GM10266 (cell line): Measurements from ENCODE around the gene CNNM2.
"Not testable (repeated sequence)": the region's sequence is repeated elsewhere in the genome, so short reads cannot be mapped to it uniquely, and the experiment has no call there.

Source experiments
- DNase-seq: peaks from one replicate; pipeline ENCODE4 v3.0.0; 2012; ENCODE audit errors: extremely low spot score
- TF ChIP-seq, protein P1 (sequence below): IDR thresholded peaks from 2 replicates; pipeline ENCODE4 v1.5.1; 2012; ENCODE audit warnings: mild to moderate bottlenecking, low read depth; ENCODE audit not compliant: control insufficient read depth, insufficient read depth; ENCODE audit errors: missing control alignments

The CNNM2 gene

GRCh38 chr10:103124420-103125096 is 206.5 kb downstream of the CNNM2 start:
- no peak for DNase-seq
- TF ChIP-seq, protein P1, sequence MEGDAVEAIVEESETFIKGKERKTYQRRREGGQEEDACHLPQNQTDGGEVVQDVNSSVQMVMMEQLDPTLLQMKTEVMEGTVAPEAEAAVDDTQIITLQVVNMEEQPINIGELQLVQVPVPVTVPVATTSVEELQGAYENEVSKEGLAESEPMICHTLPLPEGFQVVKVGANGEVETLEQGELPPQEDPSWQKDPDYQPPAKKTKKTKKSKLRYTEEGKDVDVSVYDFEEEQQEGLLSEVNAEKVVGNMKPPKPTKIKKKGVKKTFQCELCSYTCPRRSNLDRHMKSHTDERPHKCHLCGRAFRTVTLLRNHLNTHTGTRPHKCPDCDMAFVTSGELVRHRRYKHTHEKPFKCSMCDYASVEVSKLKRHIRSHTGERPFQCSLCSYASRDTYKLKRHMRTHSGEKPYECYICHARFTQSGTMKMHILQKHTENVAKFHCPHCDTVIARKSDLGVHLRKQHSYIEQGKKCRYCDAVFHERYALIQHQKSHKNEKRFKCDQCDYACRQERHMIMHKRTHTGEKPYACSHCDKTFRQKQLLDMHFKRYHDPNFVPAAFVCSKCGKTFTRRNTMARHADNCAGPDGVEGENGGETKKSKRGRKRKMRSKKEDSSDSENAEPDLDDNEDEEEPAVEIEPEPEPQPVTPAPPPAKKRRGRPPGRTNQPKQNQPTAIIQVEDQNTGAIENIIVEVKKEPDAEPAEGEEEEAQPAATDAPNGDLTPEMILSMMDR, result no peak

GRCh38 chr10:103125323-103126267 is 207.5 kb downstream of the CNNM2 start:
- TF ChIP-seq, protein P1, result no peak
- DNase-seq, result peak; percentile 55

DNA sequence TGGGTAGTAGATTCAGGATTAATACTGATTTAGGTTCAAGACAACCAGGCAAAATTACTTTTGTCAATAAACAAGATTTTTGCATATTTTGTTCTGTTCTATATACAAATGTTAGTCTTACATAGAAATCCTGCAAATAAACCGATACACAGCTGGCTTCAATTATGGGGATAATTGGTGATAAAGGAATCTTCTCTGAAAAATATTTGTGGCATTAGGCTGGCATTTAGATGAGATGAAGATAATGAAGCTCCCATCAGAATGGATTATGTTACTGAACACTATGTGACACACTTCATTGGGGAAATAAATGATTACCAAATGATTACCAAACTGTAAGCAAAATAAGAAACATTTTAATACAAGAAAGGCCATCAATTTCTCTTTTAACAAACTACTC is 209.1 kb downstream of the CNNM2 start:
- TF ChIP-seq, protein P1, result no peak

DNA sequence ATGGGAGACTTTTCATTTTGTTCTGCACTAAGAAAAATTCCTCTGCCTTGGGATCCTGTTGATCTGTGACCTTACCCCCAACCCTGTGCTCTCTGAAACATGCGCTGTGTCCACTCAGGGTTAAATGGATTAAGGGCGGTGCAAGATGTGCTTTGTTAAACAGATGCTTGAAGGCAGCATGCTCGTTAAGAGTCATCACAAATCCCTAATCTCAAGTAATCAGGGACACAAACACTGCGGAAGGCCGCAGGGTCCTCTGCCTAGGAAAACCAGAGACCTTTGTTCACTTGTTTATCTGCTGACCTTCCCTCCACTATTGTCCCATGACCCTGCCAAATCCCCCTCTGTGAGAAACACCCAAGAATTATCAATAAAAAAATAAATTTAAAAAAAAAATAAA is 212.1 kb downstream of the CNNM2 start:
- DNase-seq, result not testable (repeated sequence)

More for the DNA sequence above, 209.1 kb downstream of the CNNM2 start:
- DNase-seq, result no peak

GRCh38 chr10:103130910-103131309 is 212.8 kb downstream of the CNNM2 start:
- DNase-seq, result no peak
- TF ChIP-seq, protein P1, result no peak

DNA sequence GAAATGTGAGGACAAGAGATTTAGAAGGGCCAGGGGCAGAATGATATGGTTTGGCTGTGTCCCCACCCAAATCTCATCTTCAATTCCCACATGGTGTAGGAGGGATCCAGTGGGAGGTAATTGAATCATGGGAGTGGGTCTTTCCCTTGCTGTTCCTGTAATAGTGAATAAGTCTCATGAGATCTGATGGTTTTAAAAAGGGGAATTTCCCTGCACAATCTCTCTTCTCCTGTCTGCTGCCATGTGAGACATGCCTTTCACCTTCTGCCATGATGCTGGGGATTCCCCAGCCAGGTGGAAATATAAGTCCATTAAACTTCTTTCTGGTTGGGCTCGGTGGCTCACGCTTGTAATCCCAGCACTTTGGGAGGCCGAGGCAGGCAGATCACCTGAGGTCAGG is 217.1 kb downstream of the CNNM2 start:
- not testable (repeated sequence) for DNase-seq

GRCh38 chr10:103139803-103140202 is 221.7 kb downstream of the CNNM2 start:
- TF ChIP-seq, protein P1, result no peak
- no peak for DNase-seq
